MCF 10A (cell line): ENCODE data around the gene ARL8A. TPM values are rescaled to one million over a fixed set of nuclear protein-coding genes. Genes with fewer than 3 reads are reported as not detected.
"Not testable (repeated sequence)": the region's sequence is repeated elsewhere in the genome, so short reads cannot be mapped to it uniquely, and the experiment has no call there.

Source experiments
- BruUV-seq: library from RNA; stranded (reverse); fragments of 400-500 nt; replicated peaks from 2 replicates; lab custom pipeline; 2021; lab: Mats Ljungman, UMichigan
- CTCF ChIA-PET: fragments of 300-600 bp; sonication (Branson Sonifier 250); formaldehyde crosslinking; extraction: SDS; loops from one replicate; lab custom pipeline; 2021; ENCODE audit warnings: antibody characterized with exemption, inconsistent platforms; lab: Yijun Ruan, JAX
- POLR2A ChIA-PET: fragments of 300-600, 350-650 bp; sonication (Branson Sonifier 250); formaldehyde crosslinking; extraction: SDS; loops from one replicate; lab custom pipeline; 2020; ENCODE audit warnings: antibody characterized with exemption, inconsistent platforms; lab: Yijun Ruan, JAX
- DNase-seq: peaks from one replicate; pipeline ENCODE4 v3.0.0-alpha.2; 2018; ENCODE audit not compliant: unreplicated experiment
- H3K27ac Mint-ChIP-seq: one replicate; pipeline ENCODE4 v1.8.0; 2022; ENCODE audit warnings: mild to moderate bottlenecking, low read depth, mixed read lengths; ENCODE audit not compliant: unreplicated experiment
- H3K27me3 Mint-ChIP-seq: one replicate; pipeline ENCODE4 v1.8.0; 2022; ENCODE audit warnings: mixed read lengths; ENCODE audit not compliant: insufficient read depth, unreplicated experiment
- H3K36me3 Mint-ChIP-seq: one replicate; pipeline ENCODE4 v1.8.0; 2022; ENCODE audit warnings: mild to moderate bottlenecking, moderate library complexity, mixed read lengths; ENCODE audit not compliant: insufficient read depth, unreplicated experiment
- H3K4me1 Mint-ChIP-seq: one replicate; pipeline ENCODE4 v1.8.0; 2022; ENCODE audit warnings: mixed read lengths; ENCODE audit not compliant: insufficient read depth, unreplicated experiment
- H3K4me3 Mint-ChIP-seq: one replicate; pipeline ENCODE4 v1.8.0; 2022; ENCODE audit warnings: mild to moderate bottlenecking, moderate library complexity, mixed read lengths; ENCODE audit not compliant: unreplicated experiment
- H3K9me3 Mint-ChIP-seq: one replicate; pipeline ENCODE4 v1.8.0; 2022; ENCODE audit warnings: mixed read lengths; ENCODE audit not compliant: unreplicated experiment
- intact Hi-C: fragments of 100-400 bp; cut with micrococcal nuclease; formaldehyde crosslinking; loops from 2 replicates; pipeline ENCODE4 v1.14.1; 2022
- total RNA-seq: library from RNA; stranded (reverse); gene quantifications from 2 replicates; pipeline ENCODE4 v1.2.3, GENCODE V29; 2022
- TF ChIP-seq, protein P1 (sequence below): fragments of 200-600 bp; IDR thresholded peaks from one replicate; pipeline ENCODE4 v1.8.0; 2022; ENCODE audit warnings: antibody characterized with exemption, mild to moderate bottlenecking; ENCODE audit not compliant: unreplicated experiment

Gene ARL8A
- total RNA-seq, 1 experiment from 2014 or later = 94.8 TPM

DNA sequence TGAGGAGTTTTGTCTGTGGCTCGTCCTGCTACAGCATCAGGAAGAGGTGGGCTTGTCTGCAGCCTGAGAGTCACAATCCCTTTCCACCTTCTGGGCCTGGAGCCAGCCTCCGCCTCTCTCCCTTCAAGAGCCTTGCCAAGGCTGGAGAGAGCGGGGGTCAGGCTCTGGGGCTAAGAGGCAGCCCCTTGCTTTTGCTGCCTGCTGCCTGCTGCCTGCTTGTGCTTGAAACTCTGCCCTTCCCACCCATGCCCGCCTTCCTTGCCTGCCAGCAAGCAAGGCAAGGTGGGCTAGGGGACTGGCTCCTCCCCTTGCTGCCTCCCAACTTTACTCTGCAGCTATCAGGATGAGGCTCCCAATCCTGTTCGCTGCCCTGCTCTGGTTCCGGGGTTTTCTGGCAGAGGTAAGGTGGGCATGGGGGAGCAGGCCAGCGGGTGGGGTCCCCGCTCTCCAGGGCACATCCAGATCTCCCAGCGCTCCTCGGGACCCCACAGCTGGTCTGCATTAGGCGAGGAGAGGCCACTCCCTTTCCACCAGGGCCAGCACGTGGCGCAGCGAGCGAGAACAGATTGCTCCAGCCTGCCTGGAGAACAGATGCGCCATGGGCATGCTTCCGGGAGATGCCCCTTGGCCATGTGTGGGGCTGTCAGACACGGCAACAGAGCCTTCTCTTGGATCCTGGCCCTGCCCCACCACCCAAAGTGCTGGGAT lies 23.3 kb upstream of the ARL8A start:
- no peaks in the 10 kb centered on the region for H3K4me1 Mint-ChIP-seq
- no peaks in the 10 kb centered on the region for H3K36me3 Mint-ChIP-seq
- TF ChIP-seq, protein P1, sequence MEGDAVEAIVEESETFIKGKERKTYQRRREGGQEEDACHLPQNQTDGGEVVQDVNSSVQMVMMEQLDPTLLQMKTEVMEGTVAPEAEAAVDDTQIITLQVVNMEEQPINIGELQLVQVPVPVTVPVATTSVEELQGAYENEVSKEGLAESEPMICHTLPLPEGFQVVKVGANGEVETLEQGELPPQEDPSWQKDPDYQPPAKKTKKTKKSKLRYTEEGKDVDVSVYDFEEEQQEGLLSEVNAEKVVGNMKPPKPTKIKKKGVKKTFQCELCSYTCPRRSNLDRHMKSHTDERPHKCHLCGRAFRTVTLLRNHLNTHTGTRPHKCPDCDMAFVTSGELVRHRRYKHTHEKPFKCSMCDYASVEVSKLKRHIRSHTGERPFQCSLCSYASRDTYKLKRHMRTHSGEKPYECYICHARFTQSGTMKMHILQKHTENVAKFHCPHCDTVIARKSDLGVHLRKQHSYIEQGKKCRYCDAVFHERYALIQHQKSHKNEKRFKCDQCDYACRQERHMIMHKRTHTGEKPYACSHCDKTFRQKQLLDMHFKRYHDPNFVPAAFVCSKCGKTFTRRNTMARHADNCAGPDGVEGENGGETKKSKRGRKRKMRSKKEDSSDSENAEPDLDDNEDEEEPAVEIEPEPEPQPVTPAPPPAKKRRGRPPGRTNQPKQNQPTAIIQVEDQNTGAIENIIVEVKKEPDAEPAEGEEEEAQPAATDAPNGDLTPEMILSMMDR = no peak
- H3K9me3 Mint-ChIP-seq = no peaks in the 10 kb centered on the region
- no peak for DNase-seq
- intact Hi-C loops = no loop called here
- BruUV-seq = no TSS peak
- CTCF ChIA-PET = interaction anchor here (0.6 to 1.6 kb wide), 4 partner anchors 15 to 31 kb away, joined by 3 to 7 read pairs (median 4); no protein-coding TSS in a partner anchor
- H3K4me3 Mint-ChIP-seq = no peak overlapping the region
- H3K27ac Mint-ChIP-seq = no peak overlapping the region
- POLR2A ChIA-PET = no interaction called here
- H3K27me3 Mint-ChIP-seq = no peaks in the 10 kb centered on the region

DNA sequence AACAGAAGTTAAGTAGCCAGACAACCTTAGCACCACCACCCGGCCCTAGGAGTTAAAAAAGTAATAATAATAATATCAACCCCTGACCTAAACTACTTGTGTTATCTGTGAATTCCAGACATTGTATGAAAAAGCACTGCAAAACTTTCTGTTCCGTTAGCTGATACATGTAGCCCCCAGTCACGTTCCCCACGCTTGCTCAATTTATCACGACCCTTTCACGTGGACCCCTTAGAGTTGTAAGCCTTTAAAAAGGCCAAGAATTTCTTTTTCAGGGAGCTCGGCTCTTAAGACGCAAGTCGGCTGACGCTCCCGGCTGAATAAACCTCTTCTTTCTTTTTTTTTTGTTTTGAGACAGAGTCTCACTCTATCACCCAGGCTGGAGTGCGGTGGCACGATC lies 22.5 kb upstream of the ARL8A start:
- H3K27me3 Mint-ChIP-seq, H3K9me3 Mint-ChIP-seq, intact Hi-C loops, BruUV-seq, H3K4me1 Mint-ChIP-seq, H3K4me3 Mint-ChIP-seq, H3K27ac Mint-ChIP-seq, H3K36me3 Mint-ChIP-seq, DNase-seq: not testable (repeated sequence)
- ChIA-PET POLR2A (interaction anchor here (1.1 kb wide), 1 partner anchor 13 kb away, joined by 3 read pairs; no protein-coding TSS in a partner anchor), CTCF (interaction anchor here (0.6 to 1.6 kb wide), 7 partner anchors 12 to 148 kb away, joined by 3 to 7 read pairs (median 3); no protein-coding TSS in a partner anchor)

DNA sequence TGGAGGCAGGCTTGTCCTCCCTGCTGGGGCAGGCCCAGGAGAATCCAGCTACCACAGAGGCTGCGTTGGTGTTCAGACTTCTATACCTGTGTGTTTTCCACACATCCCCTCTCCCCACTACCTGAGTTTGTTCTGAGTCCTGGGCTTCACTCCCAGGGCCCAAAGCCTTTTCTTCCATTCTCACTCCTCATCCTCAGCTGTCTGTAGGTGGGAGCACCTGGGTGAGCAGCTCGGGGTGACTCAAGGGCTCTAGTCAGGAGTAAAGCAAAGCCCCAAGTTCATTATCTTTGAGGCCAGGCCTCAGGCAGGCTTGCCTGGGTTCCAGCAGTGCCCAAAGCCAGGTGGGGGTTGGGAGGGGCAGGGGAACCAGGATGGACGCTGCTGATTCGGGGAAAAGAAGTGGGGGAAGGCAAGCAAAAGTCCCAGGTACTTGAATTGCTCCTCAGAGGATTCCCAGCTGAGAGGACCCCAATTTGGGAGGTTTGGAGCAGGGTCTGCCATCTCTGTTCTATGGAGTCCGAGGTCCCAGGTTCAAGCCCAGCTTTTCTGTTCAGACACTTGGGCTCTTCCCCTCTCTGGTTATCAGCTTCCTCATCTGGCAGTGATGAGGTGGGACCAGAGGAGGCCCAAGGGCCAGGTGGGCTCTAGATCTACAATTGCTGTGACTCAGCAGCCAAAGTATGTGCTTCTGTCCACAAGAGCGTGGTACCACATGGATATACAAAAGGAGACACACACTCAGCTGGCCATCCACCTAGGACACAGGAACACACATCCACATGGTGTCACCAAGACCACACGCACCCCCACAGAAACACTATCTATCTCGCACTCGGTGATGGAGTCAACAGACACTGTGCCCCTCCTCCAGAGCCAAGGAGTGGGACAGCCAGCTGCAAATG lies 21.7 kb upstream of the ARL8A start:
- intact Hi-C loops = no loop called here
- Mint-ChIP-seq H3K4me1 (no peaks in the 10 kb centered on the region), H3K27me3 (peaks cover 4% of the 10 kb centered on the region), H3K4me3 (no peak overlapping the region), H3K36me3 (no peaks in the 10 kb centered on the region), H3K9me3 (no peaks in the 10 kb centered on the region), H3K27ac (no peak overlapping the region)
- CTCF ChIA-PET = interaction anchor here (0.8 to 1.6 kb wide), 7 partner anchors 17 to 149 kb away, joined by 3 to 7 read pairs (median 3); no protein-coding TSS in a partner anchor
- no peak for DNase-seq
- POLR2A ChIA-PET = interaction anchor here (1.1 kb wide), 1 partner anchor 12 kb away, joined by 3 read pairs; no protein-coding TSS in a partner anchor
- no TSS peak for BruUV-seq
- TF ChIP-seq, protein P1 = no peak

DNA sequence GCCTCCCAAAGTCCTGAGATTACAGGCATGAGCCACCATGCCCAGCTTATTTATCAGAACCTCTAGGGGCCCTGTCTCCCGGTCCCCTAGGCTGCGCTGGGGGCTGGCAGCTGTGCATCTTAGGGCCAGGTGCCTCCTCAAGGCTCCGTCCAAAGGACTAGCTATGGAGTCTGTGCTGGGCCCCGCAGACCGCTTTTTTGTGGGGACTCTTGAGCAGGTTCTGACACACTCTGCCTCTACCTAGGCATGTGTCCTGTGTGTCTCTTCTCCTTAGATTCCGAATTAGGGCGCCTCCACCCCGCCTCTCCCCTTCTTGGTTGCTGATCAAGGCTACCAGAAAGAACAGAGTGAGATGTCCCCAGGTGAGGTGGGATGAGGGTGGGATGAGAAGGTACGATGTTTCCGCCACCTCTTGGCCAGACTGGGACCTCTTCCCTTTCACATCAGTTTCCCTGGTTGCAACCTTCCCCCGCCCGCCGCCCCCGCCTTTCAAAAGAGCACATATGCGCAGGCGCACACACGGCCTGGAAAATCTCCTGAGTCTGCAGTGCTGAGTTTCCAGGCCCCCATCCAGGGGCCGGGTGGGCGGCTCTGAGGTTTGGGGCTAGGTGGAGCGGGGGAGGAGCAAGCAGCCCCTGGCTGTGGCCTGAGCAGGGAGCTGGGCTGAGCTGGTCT lies 20.9 kb upstream of the ARL8A start:
- TF ChIP-seq, protein P1 = no peak
- no peak overlapping the region for H3K27ac Mint-ChIP-seq
- BruUV-seq = no TSS peak
- no peaks in the 10 kb centered on the region for H3K9me3 Mint-ChIP-seq
- ChIA-PET POLR2A (no interaction called here), CTCF (interaction anchor here (0.6 to 4.5 kb wide), 6 partner anchors 21 to 937 kb away, joined by 3 to 18 read pairs (median 3); no protein-coding TSS in a partner anchor)
- H3K36me3 Mint-ChIP-seq = peaks cover 6% of the 10 kb centered on the region
- no peak for DNase-seq
- no peak overlapping the region for H3K4me3 Mint-ChIP-seq
- peaks cover 6% of the 10 kb centered on the region for H3K4me1 Mint-ChIP-seq
- peaks cover 11% of the 10 kb centered on the region for H3K27me3 Mint-ChIP-seq
- intact Hi-C loops = no loop called here
